ENCODE measurements around the gene MTTP.

DNA sequence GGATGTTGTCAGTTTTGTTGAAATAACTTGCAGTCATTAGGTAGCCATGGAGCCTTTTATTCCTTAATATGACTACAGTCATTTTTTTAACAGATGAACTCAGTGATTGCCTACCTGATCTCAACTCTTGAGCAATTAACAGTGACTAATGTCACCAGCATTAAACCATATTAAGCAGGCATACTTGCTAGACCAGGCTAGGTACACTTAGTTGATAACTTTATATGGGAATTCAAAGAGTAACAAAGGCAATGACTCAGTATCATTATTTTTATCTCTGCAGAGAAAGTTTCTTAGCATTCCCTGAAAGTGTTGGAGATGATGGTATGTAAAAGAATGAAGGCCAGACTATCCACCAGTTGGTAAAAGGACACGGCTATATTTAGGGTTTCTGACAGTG, 83.2 kb downstream of the MTTP start, which contains the start of gene C4orf54:
- TF ChIP-seq CTCF (IDR thresholded peaks at IDR 0.05), result no peak
- no peak for TF ChIP-seq POLR2A (IDR thresholded peaks at IDR 0.05)

All from adrenal gland (tissue), 5 donors.